ENCODE results near the gene PHC3. TPM values are rescaled to one million over a fixed set of nuclear protein-coding genes. Genes with fewer than 3 reads are reported as not detected.
A peak's percentile ranks its signal among the peaks of the same experiment; 100 is the strongest.

Gene PHC3
- total and polyA plus RNA-seq, 2 of the 13 experiments (the other 11 are each of a cell fraction or from before 2014, with no cell fraction given) = 24.1 to 49.0 TPM

GRCh38 chr3:170221924-170222646 is 40.6 kb upstream of the PHC3 start, which contains the start of gene PRKCI (continued):
- no peak for TF ChIP-seq ZNF281 (CRISPR knock-in tag; IDR thresholded peaks at IDR 0.05; ENCODE audit: borderline replicate concordance)
- peak; percentile 86; the same call in 1 of the 2 replicates for TF ChIP-seq ZNF749 (CRISPR knock-in tag; IDR thresholded peaks at IDR 0.05; ENCODE audit: borderline replicate concordance)
- TF ChIP-seq MAX (IDR thresholded peaks at IDR 0.05) = peak; percentile 79
- TF ChIP-seq NR2F6 (IDR thresholded peaks at IDR 0.05) = no peak
- TF ChIP-seq NR2F6 (CRISPR knock-in tag; IDR thresholded peaks at IDR 0.05) = no peak
- no peak for TF ChIP-seq ZNF609 (CRISPR knock-in tag; IDR thresholded peaks at IDR 0.05; ENCODE audit: borderline replicate concordance)
- no peak for TF ChIP-seq ARHGAP35 (CRISPR knock-in tag; IDR thresholded peaks at IDR 0.05; ENCODE audit: borderline replicate concordance)
- TF ChIP-seq SNAPC2 (CRISPR knock-in tag; IDR thresholded peaks at IDR 0.05) = no peak
- no peak for TF ChIP-seq ZSCAN22 (CRISPR knock-in tag; IDR thresholded peaks at IDR 0.05)
- peak; percentile 44; the same call in 1 of the 2 replicates for TF ChIP-seq RXRB (CRISPR knock-in tag; IDR thresholded peaks at IDR 0.05; ENCODE audit: borderline replicate concordance)
- TF ChIP-seq ISX (CRISPR knock-in tag; conservative IDR thresholded peaks at IDR 0.05) = no peak
- no peak for TF ChIP-seq TEF (CRISPR knock-in tag; IDR thresholded peaks at IDR 0.05)
- no peak for TF ChIP-seq ELF4 (CRISPR knock-in tag; IDR thresholded peaks at IDR 0.05; ENCODE audit: borderline replicate concordance)
- TF ChIP-seq RXRA (CRISPR knock-in tag; IDR thresholded peaks at IDR 0.05) = peak; percentile 29; the same call in 1 of the 2 replicates
- TF ChIP-seq ERF (CRISPR knock-in tag; IDR thresholded peaks at IDR 0.05) = no peak; the same call in 1 of the 2 replicates
- TF ChIP-seq SMARCC2 (IDR thresholded peaks at IDR 0.05) = no peak
- TF ChIP-seq CSRNP2 (CRISPR knock-in tag; conservative IDR thresholded peaks at IDR 0.05; ENCODE audit: low read depth) = no peak
- TF ChIP-seq DBP (CRISPR knock-in tag; IDR thresholded peaks at IDR 0.05; ENCODE audit: not compliant biosample characterization) = no peak
- no peak for TF ChIP-seq ZNF605 (CRISPR knock-in tag; IDR thresholded peaks at IDR 0.05)
